Heart left ventricle (tissue), 13 donors: Measurements from ENCODE around the gene STBD1.

ENCODE experiments used
- POLR2A ChIP-seq, 2 donors: fragments of 450-650 bp; IDR thresholded peaks; one replicate each; pipeline ENCODE4 v1.6.1; 2017; ENCODE audit warnings: antibody characterized with exemption in 2 of 2, mild to moderate bottlenecking in 2 of 2, moderate library complexity in 2 of 2
- TF ChIP-seq, protein P1 (sequence below), 12 donors: fragments of 200-600 bp; sonication (generic) in 4 of 12; IDR thresholded peaks; one replicate each; pipeline versions ENCODE4 v1.5.0 to v1.8.0; 2018 to 2022; ENCODE audit warnings: antibody characterized with exemption in 12 of 12, mild to moderate bottlenecking in 5 of 12
- donor health status: ischemic (EF 13 %, LVEDD 7.1; RV severe dilation, severe dysfunction).
- donor health status: DM: no; HTN: yes; CAD: no.
- donor health status: DM: no; HTN: no; CAD: no.
- donor health status: ischemic (EF 25% LVEDD 6.9; RV normal size, moderate dysfunction).
- donor health status: ischemic (EF 25% LVEDD 5.7; RV mildly dilated, moderate dysfunction).
- donor health status: ischemic (EF 35%, LVEDD 5.7; RV mildly dilated, moderate dysfunction).
- donor health status: nonischemic (EF 11% LVEDD 7.7; RV severe dilation, severe dysfunction).
- donor health status: DM: yes; HTN: yes; CAD: no.
- donor health status: PGD.
- donor health status: ischemic (EF 29% LVEDD 5.4; RV normal size, mild dysfunction).
- donor health status: nonischemic (EF 23%, LVEDD 6.1; RV moderate dilation, normal function).

DNA sequence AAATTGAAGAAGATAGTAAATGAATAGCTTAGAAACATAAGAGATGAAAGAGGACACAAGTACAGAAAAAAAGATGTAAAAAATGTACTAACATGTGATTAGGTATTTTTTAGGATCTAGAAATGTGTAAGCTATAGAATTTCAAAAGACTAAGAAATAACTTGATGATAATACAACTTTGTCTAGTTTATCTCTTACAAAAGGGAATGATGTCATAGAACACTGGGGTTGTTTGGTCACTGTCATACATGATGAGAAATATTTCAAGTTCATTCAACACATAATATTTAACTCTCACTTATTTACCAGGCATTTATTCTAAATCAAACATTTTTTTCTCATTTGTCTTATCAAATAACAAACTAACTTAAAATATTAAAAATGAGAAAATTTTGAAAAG is 18.5 kb downstream of the STBD1 start:
- TF ChIP-seq, protein P1, sequence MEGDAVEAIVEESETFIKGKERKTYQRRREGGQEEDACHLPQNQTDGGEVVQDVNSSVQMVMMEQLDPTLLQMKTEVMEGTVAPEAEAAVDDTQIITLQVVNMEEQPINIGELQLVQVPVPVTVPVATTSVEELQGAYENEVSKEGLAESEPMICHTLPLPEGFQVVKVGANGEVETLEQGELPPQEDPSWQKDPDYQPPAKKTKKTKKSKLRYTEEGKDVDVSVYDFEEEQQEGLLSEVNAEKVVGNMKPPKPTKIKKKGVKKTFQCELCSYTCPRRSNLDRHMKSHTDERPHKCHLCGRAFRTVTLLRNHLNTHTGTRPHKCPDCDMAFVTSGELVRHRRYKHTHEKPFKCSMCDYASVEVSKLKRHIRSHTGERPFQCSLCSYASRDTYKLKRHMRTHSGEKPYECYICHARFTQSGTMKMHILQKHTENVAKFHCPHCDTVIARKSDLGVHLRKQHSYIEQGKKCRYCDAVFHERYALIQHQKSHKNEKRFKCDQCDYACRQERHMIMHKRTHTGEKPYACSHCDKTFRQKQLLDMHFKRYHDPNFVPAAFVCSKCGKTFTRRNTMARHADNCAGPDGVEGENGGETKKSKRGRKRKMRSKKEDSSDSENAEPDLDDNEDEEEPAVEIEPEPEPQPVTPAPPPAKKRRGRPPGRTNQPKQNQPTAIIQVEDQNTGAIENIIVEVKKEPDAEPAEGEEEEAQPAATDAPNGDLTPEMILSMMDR (IDR thresholded peaks at IDR 0.05) = no peak
- TF ChIP-seq POLR2A (IDR thresholded peaks at IDR 0.05) = no peak
